DOHH2 (cell line): ENCODE results near the gene SRRM2.

Experiments used
- CTCF ChIP-seq: fragments of 200-600 bp; sonication (generic); IDR thresholded peaks from one replicate; pipeline ENCODE4 v1.5.1; 2014; ENCODE audit warnings: antibody characterized with exemption, mild to moderate bottlenecking, low read depth, low read length; ENCODE audit not compliant: poor library complexity, severe bottlenecking
- EZH2phosphoT487 ChIP-seq: fragments of 200-600 bp; sonication (generic); IDR thresholded peaks from 2 replicates; pipeline ENCODE4 v1.6.1; 2017; ENCODE audit warnings: borderline replicate concordance, mild to moderate bottlenecking, antibody characterized with exemption, low read length, moderate library complexity, mixed read lengths

- no peak for TF ChIP-seq CTCF
- no peak for TF ChIP-seq EZH2phosphoT487
Observed at GRCh38 chr16:2799205-2799858, 46.9 kb downstream of the SRRM2 start.
